GM12874 (cell line): Measurements from ENCODE around the gene ZNF211.

Experiments used
- TF ChIP-seq, protein P1 (sequence below): IDR thresholded peaks from 2 replicates; pipeline ENCODE4 v1.5.1; 2011; ENCODE audit warnings: low read depth, mild to moderate bottlenecking, control low read depth, low read length, moderate library complexity; ENCODE audit not compliant: insufficient read depth

Gene ZNF211

DNA sequence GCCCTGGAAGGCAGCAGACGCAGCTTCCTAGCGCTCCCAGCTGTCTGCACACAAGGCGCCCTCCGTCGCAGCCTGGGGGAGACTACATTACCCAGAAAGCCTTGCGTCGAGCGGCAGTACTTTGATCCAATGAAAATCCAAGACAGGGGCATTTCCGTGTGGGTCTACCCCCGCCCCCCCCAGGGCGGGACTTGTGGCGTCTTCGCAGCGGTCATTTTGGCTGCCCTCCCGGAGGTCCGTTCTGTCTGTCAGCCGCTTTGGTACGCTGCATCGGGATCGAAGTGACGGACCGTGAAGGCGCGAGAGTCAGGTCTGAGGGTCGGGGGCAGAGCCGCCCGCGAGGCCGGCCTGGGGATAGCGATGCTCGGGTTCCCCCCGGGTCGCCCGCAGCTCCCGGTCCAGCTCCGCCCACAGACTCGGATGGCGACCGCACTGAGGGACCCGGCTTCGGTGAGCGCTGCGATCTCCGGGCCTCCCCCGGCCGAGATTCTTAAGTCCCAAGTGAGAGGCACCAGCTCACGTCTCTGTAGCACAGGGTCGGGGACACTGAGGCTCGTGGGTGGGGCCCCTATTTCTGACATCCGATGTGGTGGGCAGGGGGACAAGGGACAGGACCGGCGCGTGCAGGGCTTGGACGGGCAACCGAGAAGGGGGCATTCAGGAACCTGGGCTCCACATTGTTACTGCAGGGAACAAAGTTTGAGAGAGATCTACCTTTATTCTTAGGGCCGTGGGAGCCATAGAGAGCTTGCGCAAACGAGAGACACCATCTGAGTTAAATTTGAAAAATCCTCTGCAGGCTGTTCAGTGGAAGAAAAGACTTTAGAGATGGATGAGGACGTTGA, at the start of gene ZNF211:
ZNF211 (plus strand) TSS at position 182 of the 845 bp plus-strand sequence; CDS start at position 361, 179 bp downstream.
- TF ChIP-seq, protein P1, sequence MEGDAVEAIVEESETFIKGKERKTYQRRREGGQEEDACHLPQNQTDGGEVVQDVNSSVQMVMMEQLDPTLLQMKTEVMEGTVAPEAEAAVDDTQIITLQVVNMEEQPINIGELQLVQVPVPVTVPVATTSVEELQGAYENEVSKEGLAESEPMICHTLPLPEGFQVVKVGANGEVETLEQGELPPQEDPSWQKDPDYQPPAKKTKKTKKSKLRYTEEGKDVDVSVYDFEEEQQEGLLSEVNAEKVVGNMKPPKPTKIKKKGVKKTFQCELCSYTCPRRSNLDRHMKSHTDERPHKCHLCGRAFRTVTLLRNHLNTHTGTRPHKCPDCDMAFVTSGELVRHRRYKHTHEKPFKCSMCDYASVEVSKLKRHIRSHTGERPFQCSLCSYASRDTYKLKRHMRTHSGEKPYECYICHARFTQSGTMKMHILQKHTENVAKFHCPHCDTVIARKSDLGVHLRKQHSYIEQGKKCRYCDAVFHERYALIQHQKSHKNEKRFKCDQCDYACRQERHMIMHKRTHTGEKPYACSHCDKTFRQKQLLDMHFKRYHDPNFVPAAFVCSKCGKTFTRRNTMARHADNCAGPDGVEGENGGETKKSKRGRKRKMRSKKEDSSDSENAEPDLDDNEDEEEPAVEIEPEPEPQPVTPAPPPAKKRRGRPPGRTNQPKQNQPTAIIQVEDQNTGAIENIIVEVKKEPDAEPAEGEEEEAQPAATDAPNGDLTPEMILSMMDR = no peak

DNA sequence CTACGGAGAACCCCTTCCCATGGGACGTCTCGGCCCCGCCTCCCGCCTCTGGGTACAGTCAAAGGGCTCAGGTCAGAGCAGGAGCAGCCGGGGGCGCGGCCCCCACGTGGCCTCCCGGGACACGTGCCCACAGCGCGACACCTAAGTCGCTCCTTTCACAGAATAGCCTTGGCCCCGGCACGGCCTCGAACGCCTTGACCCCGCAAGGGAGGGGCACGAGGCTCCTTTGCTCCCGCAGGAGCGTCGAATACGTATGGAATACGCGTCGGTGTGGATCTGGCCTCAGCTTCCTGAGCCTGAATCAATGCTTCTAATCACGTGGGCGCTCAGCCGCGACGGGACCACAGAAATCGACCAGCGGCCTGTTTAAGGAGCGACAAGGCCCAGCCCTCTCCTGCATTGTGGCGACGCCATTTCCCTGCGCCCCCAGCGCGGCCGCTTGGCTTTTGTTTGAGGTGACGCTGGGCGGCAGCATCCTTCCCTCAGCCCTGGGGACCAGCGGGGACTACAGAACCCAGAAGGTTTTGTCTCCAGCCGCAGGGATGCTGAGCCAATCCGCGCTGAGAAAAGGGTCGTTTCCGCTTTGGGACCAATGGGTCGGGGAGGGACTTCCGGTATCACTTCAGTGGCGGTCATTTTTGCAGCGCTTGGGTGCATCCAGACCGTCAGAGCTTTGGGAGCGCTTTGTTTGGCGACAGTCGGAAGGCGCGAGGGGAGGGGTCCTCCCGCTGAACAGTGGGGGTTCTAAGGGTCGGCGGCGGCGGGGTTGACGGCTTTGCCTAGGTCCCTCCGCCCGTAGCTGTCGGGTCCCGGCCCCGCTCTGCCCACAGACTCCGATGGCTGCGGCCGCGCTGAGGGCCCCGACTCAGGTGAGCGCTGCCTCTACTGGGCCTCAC, 49.2 kb upstream of the ZNF211 start, which contains the start of gene ZIK1:
ZIK1 (plus strand) TSS at position 625 of the 896 bp plus-strand sequence; CDS start at position 837, 212 bp downstream.
- TF ChIP-seq, protein P1 = no peak

DNA sequence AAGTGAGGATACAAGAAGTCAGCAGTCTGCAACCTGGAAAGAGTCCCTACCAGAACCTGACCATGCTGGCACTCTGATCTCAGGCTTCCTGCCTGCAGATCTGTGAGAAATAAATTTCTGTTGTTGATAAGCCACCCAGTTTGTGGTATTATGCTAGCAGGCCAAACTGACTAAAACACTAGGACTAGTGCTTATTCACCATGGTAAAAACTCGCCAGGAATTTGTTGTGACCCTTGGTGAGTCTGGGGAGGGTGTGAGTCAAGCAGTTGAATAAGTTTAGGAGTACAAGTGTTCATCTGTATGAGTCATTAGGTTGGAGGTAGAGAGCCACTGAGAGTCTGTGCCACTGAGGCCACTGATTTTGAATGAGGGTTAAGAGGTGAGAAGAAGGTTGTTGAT, 45.4 kb upstream of the ZNF211 start:
- TF ChIP-seq, protein P1 = no peak

DNA sequence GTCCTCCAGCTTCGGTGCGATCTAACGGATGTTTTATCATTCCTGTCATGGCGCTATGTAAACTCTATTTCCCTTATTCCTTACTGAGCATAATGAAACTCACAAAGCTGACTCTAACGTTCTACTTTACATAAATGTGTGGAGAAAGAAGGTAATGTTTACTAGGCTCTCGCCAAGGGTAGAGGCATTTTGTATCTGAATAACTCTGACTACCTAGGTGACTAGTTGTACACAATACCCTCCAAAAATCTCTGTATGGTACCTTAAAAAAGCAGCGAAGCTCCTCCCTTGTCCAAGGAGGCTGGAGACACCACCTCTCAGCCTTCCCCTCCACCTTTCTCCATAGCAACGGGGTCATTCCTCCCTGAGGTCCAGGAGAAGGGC, 33.6 kb upstream of the ZNF211 start:
- TF ChIP-seq, protein P1 = no peak

DNA sequence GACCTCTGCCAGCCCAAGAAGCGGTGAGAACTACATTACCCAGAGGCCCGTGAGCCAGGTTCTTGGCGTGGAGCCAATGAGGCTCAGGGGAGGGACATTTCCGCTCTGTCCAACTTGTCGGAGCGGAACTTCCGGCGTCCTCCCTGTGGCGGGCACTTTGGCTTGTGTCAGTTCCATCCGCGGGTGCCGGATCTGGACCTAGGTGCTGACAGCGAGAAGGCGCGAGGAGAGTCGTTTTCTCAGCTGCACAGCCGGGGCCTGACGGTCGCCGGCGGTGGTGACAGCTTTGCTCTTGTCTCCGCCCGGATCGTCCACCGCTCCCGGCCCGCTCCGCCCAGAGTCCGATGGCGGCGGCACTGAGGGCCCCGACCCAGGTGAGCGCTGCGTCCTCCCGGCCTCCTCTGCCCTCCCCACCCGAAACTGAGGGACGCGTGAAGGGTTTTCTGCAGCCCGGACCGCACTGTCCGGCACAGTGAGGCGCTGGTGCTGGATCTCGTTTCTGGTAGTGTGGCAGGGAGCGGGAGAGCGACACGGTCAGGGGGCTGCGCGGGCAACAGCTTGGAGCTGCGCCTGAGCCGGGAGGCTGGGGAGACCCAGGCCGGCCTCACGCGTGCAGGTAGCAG, 33.1 kb upstream of the ZNF211 start, which contains the start of gene ZNF530:
ZNF530 (plus strand) TSS at position 125 of the 623 bp plus-strand sequence. CDS start 4,461 bp downstream, outside the sequence.
- TF ChIP-seq, protein P1 = no peak

DNA sequence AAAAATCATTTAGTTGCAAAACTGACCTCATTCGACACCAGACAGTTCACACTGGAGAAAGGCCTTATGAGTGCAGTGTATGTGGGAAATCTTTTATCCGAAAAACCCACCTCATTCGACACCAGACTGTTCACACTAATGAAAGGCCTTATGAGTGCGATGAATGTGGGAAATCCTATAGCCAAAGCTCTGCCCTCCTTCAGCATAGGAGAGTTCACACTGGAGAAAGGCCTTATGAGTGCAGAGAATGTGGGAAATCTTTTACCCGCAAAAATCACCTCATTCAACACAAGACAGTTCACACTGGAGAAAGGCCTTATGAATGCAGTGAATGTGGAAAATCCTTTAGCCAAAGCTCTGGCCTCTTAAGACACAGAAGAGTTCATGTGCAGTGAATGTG, 26.0 kb upstream of the ZNF211 start:
- TF ChIP-seq, protein P1 = no peak
